Peyer's patch (tissue), 4 donors: ENCODE results near the gene HS2ST1. TPM values are rescaled to one million over a fixed set of nuclear protein-coding genes. Genes with fewer than 3 reads are reported as not detected.

Experiments used
- DNase-seq, 3 donors: peaks; one replicate each; pipeline ENCODE4 v3.0.0-alpha.2; 2017 to 2019
- H3K27ac ChIP-seq, 4 donors: fragments of 200-600 bp; sonication (generic); one replicate each; pipeline ENCODE4 v1.5.1; 2016 to 2019
- H3K27me3 ChIP-seq, 2 donors: fragments of 200-600 bp; sonication (generic); one replicate each; pipeline ENCODE4 v1.5.1; 2019
- H3K36me3 ChIP-seq, 3 donors: fragments of 200-600 bp; sonication (generic); one replicate each; pipeline ENCODE4 v1.5.1; 2016 to 2019
- H3K4me1 ChIP-seq, 4 donors: fragments of 200-600 bp; sonication (generic); one replicate each; pipeline ENCODE4 v1.5.1; 2016 to 2019
- H3K4me3 ChIP-seq, 4 donors: fragments of 200-600 bp; sonication (generic); 1 replicate in 3 of 4; 2 replicates in 1 of 4; pipeline ENCODE4 v1.5.1; 2016 to 2019; ENCODE audit warnings: mild to moderate bottlenecking in 1 of 4
- H3K9me3 ChIP-seq, 4 donors: fragments of 200-600 bp; sonication (generic); one replicate each; pipeline ENCODE4 v1.5.1; 2016 to 2019; ENCODE audit warnings: mild to moderate bottlenecking in 1 of 4
- POLR2A ChIP-seq, 2 donors: fragments of 450-650 bp; IDR thresholded peaks; one replicate each; pipeline ENCODE4 v1.5.1; 2017; ENCODE audit warnings: antibody characterized with exemption in 2 of 2, mild to moderate bottlenecking in 2 of 2, moderate library complexity in 2 of 2
- total RNA-seq, 4 donors: library from RNA; depleted of rRNA; stranded (reverse); fragments of >200 nt; gene quantifications; one replicate each; pipeline ENCODE4 v1.1.0, GENCODE V29; 2016
- TF ChIP-seq, protein P1 (sequence below), 6 experiments: fragments of 450-650 bp in 4 of 6; fragments of 200-600 bp in 2 of 6; sonication (generic) in 1 of 6; IDR thresholded peaks; one replicate each; pipeline ENCODE4 v1.5.1; 2017 to 2019; ENCODE audit warnings: antibody characterized with exemption in 6 of 6, mild to moderate bottlenecking in 3 of 6, moderate library complexity in 1 of 6

Gene HS2ST1
- total RNA-seq, 4 donors from 2014 or later: 9.1 to 14.9 (median 10.3) TPM

- Histone ChIP-seq H3K9me3 (no peaks in the 10 kb centered on the region), H3K4me3 (no peak overlapping the region), H3K27me3 (no peaks in the 10 kb centered on the region), H3K36me3 (no peaks in the 10 kb centered on the region), H3K4me1 (peaks cover 0 to 6% (median 0%) of the 10 kb centered on the region in 4 donors), H3K27ac (no peak overlapping the region)
- TF ChIP-seq, protein P1, sequence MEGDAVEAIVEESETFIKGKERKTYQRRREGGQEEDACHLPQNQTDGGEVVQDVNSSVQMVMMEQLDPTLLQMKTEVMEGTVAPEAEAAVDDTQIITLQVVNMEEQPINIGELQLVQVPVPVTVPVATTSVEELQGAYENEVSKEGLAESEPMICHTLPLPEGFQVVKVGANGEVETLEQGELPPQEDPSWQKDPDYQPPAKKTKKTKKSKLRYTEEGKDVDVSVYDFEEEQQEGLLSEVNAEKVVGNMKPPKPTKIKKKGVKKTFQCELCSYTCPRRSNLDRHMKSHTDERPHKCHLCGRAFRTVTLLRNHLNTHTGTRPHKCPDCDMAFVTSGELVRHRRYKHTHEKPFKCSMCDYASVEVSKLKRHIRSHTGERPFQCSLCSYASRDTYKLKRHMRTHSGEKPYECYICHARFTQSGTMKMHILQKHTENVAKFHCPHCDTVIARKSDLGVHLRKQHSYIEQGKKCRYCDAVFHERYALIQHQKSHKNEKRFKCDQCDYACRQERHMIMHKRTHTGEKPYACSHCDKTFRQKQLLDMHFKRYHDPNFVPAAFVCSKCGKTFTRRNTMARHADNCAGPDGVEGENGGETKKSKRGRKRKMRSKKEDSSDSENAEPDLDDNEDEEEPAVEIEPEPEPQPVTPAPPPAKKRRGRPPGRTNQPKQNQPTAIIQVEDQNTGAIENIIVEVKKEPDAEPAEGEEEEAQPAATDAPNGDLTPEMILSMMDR (IDR thresholded peaks at IDR 0.05): no peak
- no peak for TF ChIP-seq POLR2A (IDR thresholded peaks at IDR 0.05)
- DNase-seq: no peak
Observed at GRCh38 chr1:87134061-87134460, 219.6 kb downstream of the HS2ST1 start.

GRCh38 chr1:87134625-87135328 is 220.3 kb downstream of the HS2ST1 start:
- H3K36me3 ChIP-seq: no peaks in the 10 kb centered on the region
- H3K27me3 ChIP-seq: no peaks in the 10 kb centered on the region
- DNase-seq: no peak
- no peaks in the 10 kb centered on the region for H3K9me3 ChIP-seq
- peaks cover 0 to 6% (median 0%) of the 10 kb centered on the region in 4 donors for H3K4me1 ChIP-seq
- H3K27ac ChIP-seq: no peak overlapping the region
- no peak overlapping the region for H3K4me3 ChIP-seq
- no peak for TF ChIP-seq POLR2A (IDR thresholded peaks at IDR 0.05)
- TF ChIP-seq, protein P1 (IDR thresholded peaks at IDR 0.05): no peak

- H3K27ac ChIP-seq: no peak overlapping the region
- no peaks in the 10 kb centered on the region for H3K27me3 ChIP-seq
- H3K36me3 ChIP-seq: no peaks in the 10 kb centered on the region
- TF ChIP-seq, protein P1 (IDR thresholded peaks at IDR 0.05): no peak
- no peaks in the 10 kb centered on the region for H3K9me3 ChIP-seq
- H3K4me1 ChIP-seq: peaks cover 0 to 6% (median 0%) of the 10 kb centered on the region in 4 donors
- no peak overlapping the region for H3K4me3 ChIP-seq
- DNase-seq: no peak
Observed at GRCh38 chr1:87135329-87135712, 220.9 kb downstream of the HS2ST1 start.

DNA sequence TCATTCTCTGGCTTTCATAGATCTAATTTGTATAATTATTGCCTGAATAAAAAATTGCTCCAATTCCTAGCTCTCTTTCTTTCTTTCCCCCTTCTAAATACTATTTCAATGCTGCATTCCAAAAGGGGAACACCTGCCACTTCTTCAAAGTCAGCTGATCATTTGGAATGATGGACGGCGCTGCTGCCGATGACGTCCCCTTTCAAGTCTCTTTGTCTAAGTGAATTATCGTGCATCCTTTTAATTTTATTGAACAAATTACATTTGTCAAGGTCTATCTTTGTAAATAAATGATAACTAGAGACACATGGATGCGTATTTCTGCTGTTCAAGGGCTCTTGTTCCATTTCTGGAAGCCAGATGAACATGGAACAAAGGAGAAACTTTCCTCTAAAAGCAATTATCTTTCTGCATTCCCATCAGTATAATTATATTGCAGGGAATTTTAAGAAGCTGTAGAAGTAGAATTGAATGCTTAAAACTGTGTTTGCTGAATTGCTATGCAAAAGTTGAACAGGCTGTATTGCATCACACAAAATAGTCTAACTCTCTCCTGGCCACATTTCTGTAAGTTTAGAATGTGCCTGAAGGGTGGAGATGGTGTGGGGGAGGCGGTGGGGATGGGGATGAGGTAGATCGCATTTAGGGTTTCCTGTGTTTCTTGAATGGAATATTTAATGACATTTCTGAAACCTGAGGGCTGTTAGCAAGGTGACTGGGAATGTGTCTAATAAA is 222.3 kb downstream of the HS2ST1 start:
- no peak overlapping the region for H3K27ac ChIP-seq
- H3K27me3 ChIP-seq: no peaks in the 10 kb centered on the region
- DNase-seq: no peak
- H3K9me3 ChIP-seq: no peaks in the 10 kb centered on the region
- H3K4me1 ChIP-seq: peaks cover 0 to 6% (median 0%) of the 10 kb centered on the region in 4 donors
- H3K36me3 ChIP-seq: no peaks in the 10 kb centered on the region
- TF ChIP-seq, protein P1 (IDR thresholded peaks at IDR 0.05): no peak
- no peak for TF ChIP-seq POLR2A (IDR thresholded peaks at IDR 0.05)
- H3K4me3 ChIP-seq: no peak overlapping the region

DNA sequence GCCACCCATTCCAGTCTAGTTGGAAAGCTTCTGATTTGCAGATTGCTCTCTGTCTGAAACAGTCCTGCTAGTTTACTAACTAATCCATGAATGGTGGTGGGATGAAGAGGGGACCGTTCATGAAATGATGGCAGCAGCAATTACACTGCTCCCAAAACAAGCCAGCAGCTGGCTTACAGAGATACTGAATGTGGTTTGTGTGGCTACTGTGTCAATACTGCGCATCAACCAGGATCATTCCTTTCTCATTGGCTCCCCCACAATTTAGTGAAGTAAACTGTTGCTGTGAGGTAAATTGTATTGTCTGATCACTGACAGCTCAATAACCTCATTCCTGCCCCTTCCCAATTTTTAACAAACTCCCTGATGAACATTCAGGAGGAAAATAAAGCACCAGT is 222.9 kb downstream of the HS2ST1 start:
- H3K4me1 ChIP-seq: peaks cover 0 to 2% (median 0%) of the 10 kb centered on the region in 4 donors
- TF ChIP-seq, protein P1 (IDR thresholded peaks at IDR 0.05): no peak
- no peak for TF ChIP-seq POLR2A (IDR thresholded peaks at IDR 0.05)
- H3K27ac ChIP-seq: no peak overlapping the region
- H3K4me3 ChIP-seq: no peak overlapping the region
- H3K9me3 ChIP-seq: no peaks in the 10 kb centered on the region
- H3K36me3 ChIP-seq: no peaks in the 10 kb centered on the region
- H3K27me3 ChIP-seq: no peaks in the 10 kb centered on the region
- no peak for DNase-seq
